Activated CD8-positive, alpha-beta memory T cell treated with anti-CD3 and anti-CD28 coated beads, Interleukin-2, amount 50 U/mL, for 4 hours (primary cell): ENCODE measurements around the gene MCL1.

Experiments
- DNase-seq: peaks from one replicate; pipeline ENCODE4 v3.0.0-alpha.2; 2020

The MCL1 gene

DNA sequence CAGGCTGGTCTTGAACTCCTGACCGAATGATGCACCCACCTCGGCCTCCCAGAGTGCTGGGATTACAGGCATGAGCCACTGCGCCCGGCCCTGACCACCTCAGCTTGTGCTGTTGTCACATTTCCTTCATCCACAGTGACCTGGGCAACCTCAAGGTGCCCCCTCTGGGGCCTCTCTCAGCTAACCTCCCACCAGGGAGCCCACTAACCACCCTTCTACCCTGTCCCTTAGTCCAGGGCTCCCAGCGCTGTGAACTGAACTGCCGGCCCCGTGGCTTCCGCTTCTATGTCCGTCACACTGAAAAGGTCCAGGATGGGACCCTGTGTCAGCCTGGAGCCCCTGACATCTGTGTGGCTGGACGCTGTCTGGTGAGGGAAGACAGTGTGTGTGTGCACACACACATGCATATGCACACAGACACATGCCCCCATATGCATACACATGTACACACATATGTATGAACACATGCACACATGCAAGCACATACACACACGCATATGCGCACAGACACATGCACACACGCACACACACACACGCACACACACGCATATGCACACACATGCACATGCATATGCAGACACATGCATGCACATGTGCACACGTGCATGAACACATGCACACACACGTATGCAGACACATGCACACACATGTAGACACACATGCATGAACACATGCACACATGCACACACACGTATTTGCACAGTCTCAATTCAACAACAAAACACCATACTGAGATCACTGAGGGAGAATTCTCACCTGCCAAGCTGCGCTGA is 24.0 kb downstream of the MCL1 start:
- DNase-seq, result no peak

DNA sequence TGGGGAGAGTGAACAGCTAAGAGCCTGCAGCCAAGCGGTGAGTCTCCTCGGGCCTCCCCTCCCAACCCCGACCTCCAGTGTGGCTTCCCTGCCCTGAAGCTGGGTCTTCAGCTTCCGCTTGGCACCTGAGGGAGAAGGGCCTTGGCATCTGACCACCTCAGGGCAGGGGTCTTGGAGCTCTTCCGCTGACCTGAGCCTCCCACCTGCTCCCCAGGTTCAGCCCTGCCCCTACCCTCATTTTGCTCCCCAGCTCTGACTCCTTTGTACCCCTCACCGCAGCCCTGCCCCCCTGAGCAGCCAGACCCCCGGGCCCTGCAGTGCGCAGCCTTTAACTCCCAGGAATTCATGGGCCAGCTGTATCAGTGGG is 25.3 kb downstream of the MCL1 start:
- DNase-seq, result no peak

DNA sequence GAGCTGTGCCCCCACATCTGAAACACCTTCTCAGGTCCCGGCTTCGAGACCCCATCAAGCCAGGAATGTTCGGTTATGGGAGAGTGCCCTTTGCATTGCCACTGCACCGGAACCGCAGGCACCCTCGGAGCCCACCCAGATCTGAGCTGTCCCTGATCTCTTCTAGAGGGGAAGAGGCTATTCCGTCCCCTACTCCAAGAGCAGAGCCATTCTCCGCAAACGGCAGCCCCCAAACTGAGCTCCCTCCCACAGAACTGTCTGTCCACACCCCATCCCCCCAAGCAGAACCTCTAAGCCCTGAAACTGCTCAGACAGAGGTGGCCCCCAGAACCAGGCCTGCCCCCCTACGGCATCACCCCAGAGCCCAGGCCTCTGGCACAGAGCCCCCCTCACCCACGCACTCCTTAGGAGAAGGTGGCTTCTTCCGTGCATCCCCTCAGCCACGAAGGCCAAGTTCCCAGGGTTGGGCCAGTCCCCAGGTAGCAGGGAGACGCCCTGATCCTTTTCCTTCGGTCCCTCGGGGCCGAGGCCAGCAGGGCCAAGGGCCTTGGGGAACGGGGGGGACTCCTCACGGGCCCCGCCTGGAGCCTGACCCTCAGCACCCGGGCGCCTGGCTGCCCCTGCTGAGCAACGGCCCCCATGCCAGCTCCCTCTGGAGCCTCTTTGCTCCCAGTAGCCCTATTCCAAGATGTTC is 25.9 kb downstream of the MCL1 start:
- DNase-seq, result no peak

DNA sequence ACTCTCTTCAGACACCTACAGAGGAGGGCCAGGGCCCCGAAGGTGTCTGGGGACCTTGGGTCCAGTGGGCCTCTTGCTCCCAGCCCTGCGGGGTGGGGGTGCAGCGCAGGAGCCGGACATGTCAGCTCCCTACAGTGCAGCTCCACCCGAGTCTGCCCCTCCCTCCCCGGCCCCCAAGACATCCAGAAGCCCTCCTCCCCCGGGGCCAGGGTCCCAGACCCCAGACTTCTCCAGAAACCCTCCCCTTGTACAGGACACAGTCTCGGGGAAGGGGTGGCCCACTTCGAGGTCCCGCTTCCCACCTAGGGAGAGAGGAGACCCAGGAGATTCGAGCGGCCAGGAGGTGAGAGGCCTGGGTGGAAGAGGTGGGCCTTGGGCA is 26.5 kb downstream of the MCL1 start:
- no peak for DNase-seq

DNA sequence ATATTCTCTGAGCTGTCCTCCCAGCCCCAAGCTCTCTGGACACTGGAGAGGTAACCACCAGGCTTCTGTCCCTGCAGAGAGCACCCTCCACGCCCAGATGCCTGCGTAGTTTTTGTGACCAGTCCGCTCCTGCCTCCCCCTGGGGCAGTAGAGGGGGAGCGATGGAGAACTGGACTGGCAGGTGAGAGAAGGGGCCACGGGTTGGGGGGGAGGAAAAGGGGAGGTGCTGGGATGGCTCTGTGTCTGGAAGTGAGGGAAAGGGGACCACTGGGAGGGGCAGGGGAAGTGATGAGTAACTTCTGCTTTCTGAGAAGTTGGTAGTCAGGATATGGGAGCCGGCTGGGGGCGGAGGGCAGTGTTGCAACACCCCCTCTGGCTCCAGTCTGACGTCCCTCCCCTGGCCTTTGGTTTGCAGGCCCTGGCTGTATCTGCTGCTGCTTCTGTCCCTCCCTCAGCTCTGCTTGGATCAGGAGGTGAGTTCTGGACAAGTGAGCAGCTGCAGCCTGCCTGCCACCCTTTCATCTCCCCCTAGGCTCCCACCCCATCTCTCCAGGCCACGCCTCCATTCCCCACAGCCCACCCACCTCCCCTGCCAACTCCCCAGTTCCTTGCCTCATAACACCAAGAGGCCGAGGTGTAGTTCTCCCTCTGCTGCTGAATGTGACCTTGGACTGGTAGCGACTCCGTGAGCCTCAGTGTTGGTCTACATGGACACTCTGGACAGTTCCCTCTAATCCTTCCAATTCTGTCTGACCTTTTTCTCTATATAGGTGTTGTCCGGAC is 27.1 kb downstream of the MCL1 start:
- DNase-seq, result no peak

DNA sequence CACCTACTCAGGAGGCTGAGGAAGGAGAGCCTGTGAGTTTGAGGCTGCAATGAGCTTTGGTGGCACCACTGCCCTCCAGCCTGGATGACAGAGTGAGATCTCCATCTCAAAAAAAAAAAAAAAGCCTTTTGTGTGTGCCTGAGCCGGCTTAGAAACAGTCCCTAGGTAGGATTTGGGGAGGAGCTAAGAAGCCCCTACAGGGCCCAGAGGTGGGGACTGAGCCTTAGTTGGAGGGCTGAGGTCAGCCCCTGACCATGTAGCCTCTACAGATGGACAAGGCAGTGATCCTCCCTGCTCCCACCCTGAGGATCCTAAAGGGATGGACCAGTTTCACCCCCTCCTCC is 27.7 kb downstream of the MCL1 start:
- no peak for DNase-seq

DNA sequence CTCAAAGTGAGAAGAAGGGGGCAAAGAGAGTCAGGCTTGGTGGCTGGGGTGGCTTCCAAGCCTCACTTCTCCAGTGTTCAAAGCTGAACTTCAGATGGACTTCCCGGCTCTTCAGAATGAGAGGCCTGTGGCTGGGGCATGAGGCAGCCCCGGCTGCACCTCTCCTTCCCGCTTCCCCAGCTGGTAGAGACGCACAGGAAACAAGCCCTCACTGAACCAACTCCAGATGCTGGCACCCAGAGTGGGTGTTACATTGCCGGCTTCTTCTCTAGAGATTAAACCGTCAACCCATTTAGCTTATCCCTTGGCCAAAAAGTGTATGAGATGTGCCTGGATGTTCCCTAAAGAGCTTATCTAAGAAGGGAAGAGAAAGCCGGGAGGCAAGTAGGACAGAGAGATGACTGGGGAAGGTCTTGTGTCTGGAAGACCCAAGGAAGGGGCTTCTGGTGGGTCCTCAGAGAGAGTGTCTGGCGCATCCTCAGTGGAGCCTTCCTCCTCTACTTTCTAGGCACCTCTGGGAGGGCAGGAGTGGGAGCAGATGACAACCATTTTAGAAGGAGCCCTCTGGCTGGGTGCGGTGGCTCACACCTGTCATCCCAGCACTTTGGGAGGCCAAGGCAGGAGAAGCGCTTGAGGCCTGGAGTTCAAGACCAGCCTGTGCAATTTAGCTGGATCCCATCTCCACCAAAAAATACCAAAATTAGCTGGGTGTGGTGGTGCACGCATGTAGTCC is 28.2 kb downstream of the MCL1 start:
- DNase-seq, result no peak

DNA sequence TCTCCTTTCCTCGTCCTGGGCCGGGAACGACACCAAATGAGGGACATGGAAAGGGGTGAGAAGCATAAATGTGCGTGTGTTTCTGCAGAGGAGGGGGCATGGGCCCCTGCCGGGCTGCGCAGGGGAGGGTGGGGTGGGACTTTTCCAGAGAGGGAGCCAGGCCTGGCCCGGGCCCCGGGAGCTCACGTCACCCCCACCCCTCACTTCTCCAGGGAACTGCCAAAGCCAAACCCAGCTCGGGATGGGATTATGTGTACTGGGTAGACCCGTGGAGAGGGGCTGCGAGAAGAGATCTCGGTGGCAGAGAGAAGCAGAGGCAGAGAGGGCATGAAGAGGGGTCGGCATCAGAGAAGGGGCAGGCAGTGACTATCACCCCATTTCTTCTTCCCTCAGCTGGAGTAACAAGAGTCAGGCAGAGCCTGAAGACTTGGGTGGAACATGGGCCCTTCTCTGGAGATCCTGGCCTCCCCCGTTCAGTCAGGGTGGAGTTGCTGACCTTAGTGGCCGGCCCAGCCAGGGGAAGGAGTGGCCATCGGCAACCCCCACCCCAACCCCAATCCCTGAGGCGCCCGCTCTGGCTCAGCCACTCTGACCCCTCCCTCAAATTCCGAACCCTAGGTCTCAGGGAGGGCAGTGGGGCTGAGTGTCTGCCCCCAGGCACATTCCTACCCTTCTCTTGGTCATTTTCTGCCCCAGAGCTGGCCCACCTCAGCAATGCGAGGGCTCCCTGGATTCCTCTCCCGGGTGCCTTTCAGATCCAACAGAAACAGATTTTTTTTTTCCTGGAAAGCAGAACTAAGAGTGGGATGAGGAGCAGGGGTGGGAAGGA is 29.0 kb downstream of the MCL1 start:
- DNase-seq, result no peak

DNA sequence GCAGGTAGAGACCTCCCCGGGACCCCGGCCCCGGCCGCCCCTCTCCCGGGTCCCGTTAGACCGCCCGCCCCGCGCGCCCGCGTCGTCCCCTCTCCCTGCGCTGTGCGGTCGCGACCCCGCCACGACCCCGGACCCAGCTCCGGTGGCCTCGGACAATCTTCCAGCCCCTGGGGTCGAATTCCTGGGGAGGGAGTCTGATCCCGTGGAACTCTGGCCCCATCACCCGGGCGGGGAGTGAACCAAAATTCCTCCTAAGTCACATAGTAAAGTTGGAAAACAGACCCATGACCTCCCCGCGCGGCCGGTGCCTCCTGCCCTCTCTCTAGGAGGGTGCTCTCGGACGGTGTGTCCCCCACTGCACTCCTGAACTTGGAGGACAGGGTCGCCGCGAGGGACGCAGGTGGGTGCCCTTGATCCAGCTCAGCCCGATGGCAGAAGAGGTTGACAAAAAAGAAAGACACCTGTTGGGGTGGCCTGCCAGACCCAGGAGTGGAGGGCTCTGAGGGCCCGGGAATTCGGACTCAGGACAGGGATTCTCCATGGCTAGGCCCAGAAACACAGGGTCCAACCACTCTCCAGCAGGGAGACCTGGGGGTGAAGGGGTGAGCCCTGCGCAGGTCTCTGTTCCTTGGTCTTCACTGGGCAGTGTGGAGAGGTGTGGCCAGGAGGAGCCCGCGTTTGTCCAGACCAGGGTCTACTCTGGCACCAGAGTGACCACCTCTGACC is 29.8 kb downstream of the MCL1 start:
- no peak for DNase-seq

DNA sequence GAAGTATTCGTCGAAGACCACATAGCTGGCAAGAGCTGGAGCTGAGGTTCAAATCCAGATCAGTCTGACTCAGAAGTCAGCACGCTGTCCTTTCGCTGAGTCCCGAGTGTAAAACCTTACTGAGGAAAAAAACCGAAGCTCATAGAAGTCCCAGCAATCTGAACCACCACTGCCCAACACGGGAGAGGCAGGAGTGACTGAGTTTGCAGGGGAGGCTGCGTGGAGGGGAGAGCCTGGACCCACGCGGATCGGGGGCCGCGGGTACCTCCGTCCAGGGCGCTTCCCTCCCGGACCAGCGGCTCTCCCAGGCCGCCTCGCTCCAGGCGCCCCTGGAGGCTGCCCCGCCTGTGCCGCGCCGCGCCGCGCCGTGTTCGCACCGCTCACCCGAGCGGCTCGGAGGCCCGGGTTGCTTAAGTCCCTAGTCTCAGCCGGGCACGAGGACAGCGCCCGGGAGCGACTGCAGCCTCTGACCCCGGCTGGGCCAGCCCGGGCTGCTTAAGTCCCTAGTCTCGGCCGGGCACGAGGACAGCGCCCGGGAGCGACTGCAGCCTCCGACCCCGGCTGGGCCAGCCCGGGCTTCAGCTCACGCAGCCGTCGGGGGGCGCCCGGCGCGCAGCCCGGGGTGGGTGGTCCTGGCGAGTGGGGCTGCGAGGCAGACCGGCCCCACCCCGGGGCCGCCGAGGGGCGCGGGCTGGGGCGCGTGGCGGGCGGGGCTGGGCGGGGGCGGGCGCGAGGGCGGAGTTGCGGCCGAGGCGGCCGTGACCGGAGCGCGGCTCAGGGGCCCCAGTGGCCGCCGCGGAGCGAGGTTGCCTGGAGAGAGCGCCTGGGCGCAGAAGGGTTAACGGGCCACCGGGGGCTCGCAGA is 30.5 kb downstream of the MCL1 start, which contains the start of gene ADAMTSL4:
ADAMTSL4 (plus strand) TSS at position 777 of the 864 bp plus-strand sequence. CDS start 2,881 bp downstream, outside the sequence.
- DNase-seq, result no peak

DNA sequence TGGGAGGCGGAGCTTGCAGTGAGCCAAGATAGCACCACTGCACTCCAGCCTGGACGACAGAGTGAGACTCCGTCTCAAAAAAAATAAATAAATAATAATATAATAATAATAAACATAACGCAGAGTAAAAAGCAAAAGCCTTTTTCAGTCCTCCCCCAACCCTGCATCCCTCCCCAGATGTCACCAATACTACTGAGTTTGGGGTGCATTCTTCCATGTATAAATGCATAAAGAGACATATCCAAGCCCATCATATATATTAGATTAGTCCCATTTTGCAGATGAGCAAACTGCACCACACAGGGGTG is 31.1 kb downstream of the MCL1 start:
- DNase-seq, result no peak

DNA sequence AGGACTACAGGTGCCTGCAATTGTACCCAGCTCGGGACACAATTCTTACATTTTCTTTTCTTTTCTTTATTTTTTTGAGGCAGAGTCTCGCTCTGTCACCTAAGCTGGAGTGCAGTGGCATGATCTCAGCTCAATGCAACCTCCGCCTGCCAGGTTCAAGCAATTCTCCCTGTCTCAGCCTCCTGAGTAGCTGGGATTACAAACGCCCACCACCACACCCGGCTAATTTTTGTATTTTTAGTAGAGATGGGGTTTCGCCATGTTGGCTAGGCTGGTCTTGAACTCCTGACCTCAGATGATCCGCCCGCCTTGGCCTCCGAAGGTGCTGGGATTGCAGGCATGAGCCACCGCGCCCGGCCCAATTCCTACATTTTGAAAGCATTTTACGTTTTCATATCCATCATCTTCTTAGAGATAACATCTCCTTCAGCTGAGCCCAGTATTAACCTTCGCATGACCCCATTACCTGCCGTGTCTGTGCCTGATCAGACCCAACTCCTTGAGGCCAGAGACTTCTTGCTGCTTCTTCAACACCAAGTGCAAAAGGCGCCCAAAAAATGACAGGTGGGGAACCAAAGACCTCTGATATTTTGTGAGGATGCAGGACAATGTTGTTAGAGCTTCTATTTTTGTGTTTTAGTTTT is 33.0 kb downstream of the MCL1 start:
- no peak for DNase-seq

DNA sequence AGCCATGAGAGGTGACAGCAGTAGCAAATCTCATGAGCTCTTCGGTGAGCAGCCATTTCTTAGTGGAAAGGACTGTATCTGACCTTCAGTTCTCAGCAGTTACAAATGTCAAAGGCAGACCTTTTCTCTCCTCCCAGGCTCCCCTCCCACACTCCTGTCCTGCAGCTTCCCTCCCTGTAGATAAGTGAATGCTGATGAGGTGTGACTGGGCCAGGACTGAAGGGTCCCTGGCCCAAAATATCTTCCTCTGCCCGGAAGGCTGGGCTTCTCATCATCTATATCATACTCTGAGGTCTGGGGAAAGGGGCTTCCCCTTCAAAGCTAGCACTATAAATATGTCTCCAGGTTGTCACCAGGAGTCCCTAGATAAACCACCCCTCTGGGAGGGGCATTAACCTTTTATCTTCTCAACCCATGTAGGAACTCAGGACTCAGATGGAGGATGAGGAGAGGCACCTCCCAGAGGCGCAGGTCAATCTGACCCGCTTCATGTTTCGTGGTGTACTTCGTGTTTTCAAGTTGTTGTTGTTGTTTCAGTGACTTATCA is 33.9 kb downstream of the MCL1 start:
- no peak for DNase-seq

DNA sequence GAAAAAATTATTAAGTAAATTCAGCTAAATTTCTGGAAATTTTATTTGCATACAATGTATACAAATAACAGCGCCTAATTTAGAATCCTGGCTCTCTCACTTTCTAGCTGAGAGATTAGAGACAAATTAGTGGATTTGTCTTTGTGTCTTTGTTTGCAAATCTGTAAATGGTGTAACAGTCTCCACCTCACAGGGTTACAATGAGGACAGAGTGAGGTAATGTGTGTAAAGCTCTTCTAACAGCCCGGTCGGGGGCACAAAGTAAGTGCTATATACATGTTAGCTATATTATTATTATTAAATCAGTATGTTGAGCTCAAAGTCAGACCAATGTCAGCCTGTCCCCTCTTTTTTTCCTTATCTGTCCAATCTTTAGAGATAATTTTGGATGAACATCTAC is 35.2 kb downstream of the MCL1 start:
- no peak for DNase-seq

DNA sequence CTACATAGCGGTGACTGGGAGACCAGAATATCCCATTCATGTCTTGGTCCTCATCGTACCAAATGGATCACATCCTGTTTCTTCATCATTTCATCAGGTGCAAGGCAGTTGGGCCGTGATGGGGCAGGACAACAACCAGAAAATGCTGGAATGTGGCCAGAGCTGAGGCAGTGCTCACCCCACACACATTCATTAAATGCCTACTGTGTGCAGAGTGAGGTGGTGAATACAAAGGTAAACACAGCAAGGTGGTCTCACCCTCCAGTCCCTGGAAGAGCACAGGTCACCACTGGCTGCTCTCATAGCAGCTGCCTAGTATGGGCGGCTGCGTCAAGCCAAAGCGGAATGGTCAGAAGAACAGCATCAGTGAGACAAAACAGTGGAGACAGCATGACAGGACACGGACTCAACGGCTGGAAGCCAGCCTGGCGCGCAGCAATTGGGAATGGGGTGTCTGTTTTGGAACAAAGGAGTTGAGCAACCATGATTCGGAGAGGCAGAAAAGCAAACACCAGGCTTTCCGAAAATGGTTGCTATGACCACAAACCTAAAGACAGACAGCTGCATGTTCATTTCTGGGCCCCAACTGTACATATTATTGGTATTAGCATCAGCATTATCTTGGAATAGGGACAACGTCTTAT is 35.8 kb downstream of the MCL1 start:
- no peak for DNase-seq

DNA sequence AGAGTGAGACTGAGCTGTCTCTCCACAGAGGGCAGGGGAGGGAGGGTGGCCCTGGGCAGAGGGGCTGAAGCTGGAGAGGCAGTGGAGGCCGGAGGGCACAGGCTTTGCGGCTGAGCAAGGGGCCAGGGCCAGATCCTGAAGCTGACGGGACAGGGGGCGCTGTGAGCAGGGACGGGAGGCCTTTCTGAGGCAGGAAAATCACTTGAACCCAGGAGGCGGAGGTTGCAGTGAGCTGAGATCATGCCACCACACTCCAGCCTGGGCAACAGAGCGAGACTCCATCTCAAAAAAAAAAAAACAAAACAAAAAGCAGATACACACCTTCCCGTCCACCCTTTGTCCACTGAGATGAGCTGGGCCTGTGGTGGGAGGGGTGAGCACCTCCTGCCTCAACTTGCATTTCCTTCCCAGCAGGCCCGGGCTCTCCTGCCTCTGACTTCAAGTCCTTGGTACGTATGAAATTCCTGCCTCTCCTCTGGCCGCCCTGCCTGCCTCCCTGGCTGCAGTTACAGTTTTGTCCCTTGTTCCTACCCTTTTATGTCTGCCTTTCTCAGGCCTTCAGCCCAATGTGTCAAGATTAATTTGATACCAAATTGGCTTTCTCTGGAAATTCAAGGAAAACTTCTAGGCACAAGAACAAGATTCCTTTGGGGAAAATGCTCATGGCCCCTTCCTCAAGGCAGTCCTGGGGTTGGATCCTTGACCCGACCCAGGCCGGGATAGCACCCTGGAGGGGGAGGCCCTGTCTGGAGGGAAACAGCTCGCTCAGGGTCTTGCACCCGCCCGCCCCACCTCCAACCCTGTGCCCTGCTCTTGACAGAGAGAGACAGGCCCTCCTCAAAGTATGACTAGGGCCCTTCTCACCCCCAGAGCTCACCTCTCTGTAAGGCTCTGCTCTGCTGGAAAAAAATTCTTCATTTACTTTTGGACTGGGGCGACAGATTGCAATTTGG is 41.4 kb downstream of the MCL1 start:
- no peak for DNase-seq

DNA sequence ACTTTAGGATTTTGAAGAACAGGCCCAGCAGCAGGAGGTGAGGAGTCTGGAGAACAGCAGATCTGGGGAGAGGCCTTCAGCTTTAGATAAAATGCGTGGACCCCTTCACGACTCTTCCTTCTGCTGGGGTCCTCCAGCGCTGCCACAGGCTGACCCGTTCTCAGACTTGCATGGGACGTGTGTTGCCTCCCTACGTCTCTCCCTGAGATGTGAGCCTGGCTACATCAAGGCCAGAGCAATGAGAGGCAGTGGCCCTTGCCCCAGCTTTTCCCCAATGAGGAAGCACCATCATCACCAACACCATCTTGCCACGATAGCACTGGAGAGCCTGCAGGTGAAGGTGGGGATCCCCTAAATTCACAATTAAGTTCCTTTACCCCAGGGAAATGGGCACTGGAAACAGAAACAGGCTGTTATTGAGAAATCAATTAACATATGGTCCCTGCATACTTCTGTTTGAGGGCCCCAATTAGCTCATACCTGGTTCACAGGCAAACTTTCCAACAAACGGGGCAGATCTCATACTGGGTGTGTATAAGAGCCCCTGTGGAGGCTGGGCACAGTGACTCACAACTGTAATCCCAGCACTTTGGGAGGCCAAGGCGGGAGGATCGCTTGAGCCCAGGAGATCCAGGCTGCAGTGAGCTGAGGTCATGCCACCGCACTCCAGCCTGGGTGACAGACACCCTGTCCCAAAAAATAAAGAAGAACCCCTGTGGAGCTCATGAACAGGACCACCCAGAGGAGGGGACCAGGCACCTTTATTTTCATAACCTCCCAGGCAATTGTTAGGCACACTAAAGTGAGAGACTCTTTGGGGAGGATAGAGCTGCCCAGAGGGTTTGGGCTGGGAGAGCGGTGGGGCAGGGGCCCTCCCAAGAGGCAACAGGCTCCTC is 42.3 kb downstream of the MCL1 start:
- no peak for DNase-seq
